Tibial nerve (tissue), 4 donors: Measurements from ENCODE around the gene SH2D7. TPM values are rescaled to one million over a fixed set of nuclear protein-coding genes. Genes with fewer than 3 reads are reported as not detected.
A peak's percentile ranks its signal among the peaks of the same experiment; 100 is the strongest.

Experiments used
- DNase-seq, 2 donors: peaks; one replicate each; pipeline ENCODE4 v3.0.0-alpha.2; 2019; ENCODE audit warnings: low spot score in 2 of 2
- H3K27ac ChIP-seq, 4 donors: fragments of 200-600 bp; sonication (generic) in 3 of 4; one replicate each; pipeline ENCODE4 v1.5.1; 2017 to 2019; ENCODE audit warnings: mild to moderate bottlenecking in 1 of 4
- H3K27me3 ChIP-seq, 2 donors: fragments of 200-600 bp; sonication (generic) in 1 of 2; one replicate each; pipeline versions ENCODE4 v1.5.1 to v1.6.0; 2017 to 2019
- H3K36me3 ChIP-seq, 3 donors: fragments of 200-600 bp; sonication (generic); one replicate each; pipeline ENCODE4 v1.5.1; 2018 to 2019
- H3K4me1 ChIP-seq, 4 donors: fragments of 200-600 bp; sonication (generic) in 3 of 4; one replicate each; pipeline ENCODE4 v1.5.1; 2017 to 2019
- H3K4me3 ChIP-seq, 4 donors: fragments of 200-600 bp; sonication (generic) in 3 of 4; one replicate each; pipeline ENCODE4 v1.5.1; 2017 to 2019; ENCODE audit warnings: mild to moderate bottlenecking in 1 of 4, moderate library complexity in 1 of 4
- H3K9me3 ChIP-seq, 4 donors: fragments of 200-600 bp; sonication (generic) in 3 of 4; one replicate each; pipeline ENCODE4 v1.5.1; 2017 to 2019
- CTCF ChIP-seq, 5 experiments: fragments of 200-600 bp in 3 of 5; fragments of 450-650 bp in 2 of 5; sonication (generic) in 3 of 5; IDR thresholded peaks; one replicate each; pipeline ENCODE4 v1.5.1; 2016 to 2019; ENCODE audit warnings: antibody characterized with exemption in 5 of 5, mild to moderate bottlenecking in 3 of 5, moderate library complexity in 2 of 5
- EP300 ChIP-seq, 2 donors: sonication (generic); formaldehyde crosslinking; IDR thresholded peaks; one replicate each; pipeline ENCODE4 v1.6.1; 2017; ENCODE audit warnings: antibody characterized with exemption in 2 of 2, mild to moderate bottlenecking in 1 of 2
- POLR2A ChIP-seq, 2 donors: fragments of 450-650 bp; IDR thresholded peaks; one replicate each; pipeline ENCODE4 v1.6.1; 2017; ENCODE audit warnings: antibody characterized with exemption in 2 of 2, mild to moderate bottlenecking in 2 of 2, moderate library complexity in 2 of 2
- WGBS, 2 donors: methylation state at CpG; one replicate each; pipeline ENCODE4 v1.1.5; 2018; 5-methylcytosine and 5-hydroxymethylcytosine counted together
- total RNA-seq, 4 donors: library from RNA; depleted of rRNA; stranded (reverse); fragments of >200 nt; gene quantifications; one replicate each; pipeline ENCODE4 v1.1.0, GENCODE V29; 2016

Gene SH2D7
- total RNA-seq, 4 donors from 2014 or later = not detected

- no peak for DNase-seq
- Histone ChIP-seq H3K9me3 (no peaks in the 10 kb centered on the region), H3K4me3 (no peak overlapping the region), H3K27ac (no peak overlapping the region), H3K4me1 (peaks cover 0 to 16% (median 0%) of the 10 kb centered on the region in 4 donors), H3K27me3 (no peaks in the 10 kb centered on the region), H3K36me3 (no peaks in the 10 kb centered on the region)
- WGBS, 2 donors = 64 to 85% methylated on average over 4 of the region's 4 CpGs
- no peak for TF ChIP-seq CTCF (IDR thresholded peaks at IDR 0.05)
- TF ChIP-seq EP300 (IDR thresholded peaks at IDR 0.05) = no peak
- no peak for TF ChIP-seq POLR2A (IDR thresholded peaks at IDR 0.05)
These were observed 9.2 kb upstream of the SH2D7 start for GRCh38 chr15:78083186-78083585.

GRCh38 chr15:78083687-78084448 is 8.5 kb upstream of the SH2D7 start:
- DNase-seq = no peak
- no peak for TF ChIP-seq POLR2A (IDR thresholded peaks at IDR 0.05)
- no peak for TF ChIP-seq CTCF (IDR thresholded peaks at IDR 0.05)
- TF ChIP-seq EP300 (IDR thresholded peaks at IDR 0.05) = no peak
- H3K27me3 ChIP-seq = no peaks in the 10 kb centered on the region
- H3K4me3 ChIP-seq = no peak overlapping the region
- WGBS, 2 donors = 87% methylated on average over 6 of the region's 6 CpGs
- H3K9me3 ChIP-seq = no peaks in the 10 kb centered on the region
- peaks cover 0 to 13% (median 0%) of the 10 kb centered on the region in 4 donors for H3K4me1 ChIP-seq
- H3K27ac ChIP-seq = no peak overlapping the region
- H3K36me3 ChIP-seq = no peaks in the 10 kb centered on the region

- Histone ChIP-seq H3K4me3 (no peak overlapping the region), H3K27me3 (no peaks in the 10 kb centered on the region), H3K4me1 (peaks cover 0 to 13% (median 0%) of the 10 kb centered on the region in 4 donors), H3K27ac (no peak overlapping the region), H3K36me3 (no peaks in the 10 kb centered on the region), H3K9me3 (no peaks in the 10 kb centered on the region)
- no peak for TF ChIP-seq POLR2A (IDR thresholded peaks at IDR 0.05)
- TF ChIP-seq EP300 (IDR thresholded peaks at IDR 0.05) = no peak
- TF ChIP-seq CTCF (IDR thresholded peaks at IDR 0.05) = no peak
- DNase-seq = no peak
- 76 to 86% methylated on average over 5 of the region's 5 CpGs for WGBS, 2 donors
These were observed 8.0 kb upstream of the SH2D7 start for GRCh38 chr15:78084449-78084750.

DNA sequence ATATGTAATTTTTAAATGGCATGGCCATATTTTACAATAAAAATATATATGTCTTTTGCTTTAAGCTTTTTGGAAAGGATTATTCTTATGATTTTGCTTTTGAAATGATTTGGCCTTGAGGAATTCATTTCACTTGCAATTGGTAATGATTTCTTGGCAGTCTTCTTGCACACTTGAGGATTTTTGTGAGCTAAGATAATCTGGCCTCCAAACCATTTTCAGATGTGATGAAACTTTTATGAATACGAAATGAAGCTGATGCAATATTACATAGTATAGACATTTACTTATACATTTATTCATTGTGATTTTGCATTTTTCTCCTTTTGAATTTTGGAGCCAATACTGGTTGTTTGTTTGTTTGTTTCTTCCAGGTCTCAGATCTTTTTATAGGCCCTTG is 6.4 kb upstream of the SH2D7 start:
- WGBS, 2 donors = 61 to 63% methylated on average over 1 of the region's 1 CpG
- Histone ChIP-seq H3K4me1 (peaks cover 0 to 13% (median 0%) of the 10 kb centered on the region in 4 donors), H3K9me3 (no peaks in the 10 kb centered on the region), H3K27me3 (no peaks in the 10 kb centered on the region), H3K4me3 (no peak overlapping the region), H3K27ac (no peak overlapping the region), H3K36me3 (no peaks in the 10 kb centered on the region)
- TF ChIP-seq POLR2A (IDR thresholded peaks at IDR 0.05) (no peak), EP300 (IDR thresholded peaks at IDR 0.05) (peak in 1 of 2 donors; percentile 16), CTCF (IDR thresholded peaks at IDR 0.05) (no peak)
- DNase-seq = no peak

- Histone ChIP-seq H3K27me3 (no peaks in the 10 kb centered on the region), H3K4me1 (peaks cover 0 to 16% (median 0%) of the 10 kb centered on the region in 4 donors), H3K36me3 (no peaks in the 10 kb centered on the region), H3K4me3 (no peak overlapping the region), H3K9me3 (no peaks in the 10 kb centered on the region), H3K27ac (no peak overlapping the region)
- DNase-seq = no peak
- TF ChIP-seq CTCF (IDR thresholded peaks at IDR 0.05) = no peak
- TF ChIP-seq EP300 (IDR thresholded peaks at IDR 0.05) = no peak
- no peak for TF ChIP-seq POLR2A (IDR thresholded peaks at IDR 0.05)
- 79 to 84% methylated on average over 12 of the region's 12 CpGs for WGBS, 2 donors
These were observed 4.2 kb upstream of the SH2D7 start for GRCh38 chr15:78087951-78088772.
